Heart left ventricle (tissue), 13 donors: ENCODE data around the gene HGF.

Experiments
- CTCF ChIP-seq, 12 donors: fragments of 200-600 bp; sonication (generic) in 4 of 12; IDR thresholded peaks; one replicate each; pipeline versions ENCODE4 v1.5.0 to v1.8.0; 2018 to 2022; ENCODE audit warnings: antibody characterized with exemption in 12 of 12, mild to moderate bottlenecking in 5 of 12
- POLR2A ChIP-seq, 2 donors: fragments of 450-650 bp; IDR thresholded peaks; one replicate each; pipeline ENCODE4 v1.6.1; 2017; ENCODE audit warnings: antibody characterized with exemption in 2 of 2, mild to moderate bottlenecking in 2 of 2, moderate library complexity in 2 of 2
- donor health status: ischemic (EF 13 %, LVEDD 7.1; RV severe dilation, severe dysfunction).
- donor health status: DM: no; HTN: yes; CAD: no.
- donor health status: DM: no; HTN: no; CAD: no.
- donor health status: ischemic (EF 25% LVEDD 6.9; RV normal size, moderate dysfunction).
- donor health status: ischemic (EF 25% LVEDD 5.7; RV mildly dilated, moderate dysfunction).
- donor health status: ischemic (EF 35%, LVEDD 5.7; RV mildly dilated, moderate dysfunction).
- donor health status: nonischemic (EF 11% LVEDD 7.7; RV severe dilation, severe dysfunction).
- donor health status: DM: yes; HTN: yes; CAD: no.
- donor health status: PGD.
- donor health status: ischemic (EF 29% LVEDD 5.4; RV normal size, mild dysfunction).
- donor health status: nonischemic (EF 23%, LVEDD 6.1; RV moderate dilation, normal function).

- TF ChIP-seq CTCF (IDR thresholded peaks at IDR 0.05): no peak
- no peak for TF ChIP-seq POLR2A (IDR thresholded peaks at IDR 0.05)
Measured at GRCh38 chr7:81770728-81771223, 929 bp upstream of the HGF start.
